Measurements from ENCODE around the gene NLRP10. TPM values are rescaled to one million over a fixed set of nuclear protein-coding genes. Genes with fewer than 3 reads are reported as not detected.
"Not testable (repeated sequence)": the region's sequence is repeated elsewhere in the genome, so short reads cannot be mapped to it uniquely, and the experiment has no call there.

NLRP10 gene
- total and polyA plus RNA-seq, 7 experiments from 2014 or later: not detected

- no peaks in the 10 kb centered on the region for H3K4me1 ChIP-seq (ENCODE audit: control insufficient read depth in 2 of 2, insufficient read depth in 2 of 2, low read length in 2 of 2)
- CTCF ChIA-PET: interaction anchor here (0.7 kb wide), 1 partner anchor 100 kb away, joined by 3 read pairs; no protein-coding TSS in a partner anchor
- no peak overlapping the region for H3K4me3 ChIP-seq (ENCODE audit: low read length)
- H3K27ac ChIP-seq (ENCODE audit: low read depth, low read length): no peak overlapping the region
- H3K9me3 ChIP-seq (ENCODE audit: control insufficient read depth in 2 of 3, low read length in 3 of 3): no peaks in the 10 kb centered on the region
- no peak for ATAC-seq
- DNase-seq: no peak
- Mint-ChIP-seq H3K27ac (no peak overlapping the region), H3K9me3 (no peaks in the 10 kb centered on the region), H3K4me1 (peaks cover 0 to 12% (median under 1%) of the 10 kb centered on the region in 7 donors), H3K4me3 (no peak overlapping the region), H3K36me3 (peaks cover 4 to 50% (median 33%) of the 10 kb centered on the region in 5 donors), H3K27me3 (no peaks in the 10 kb centered on the region)
- intact Hi-C loops (cut with micrococcal nuclease): loop anchor here in 1 of 2 donors (10.0 kb wide), 1 partner anchor 265 kb away; the partner anchor contains the start of gene LMO1
- H3K36me3 ChIP-seq (ENCODE audit: control insufficient read depth in 2 of 3, insufficient read depth in 3 of 3, low read length in 3 of 3): peaks cover 26 to 53% (median 28%) of the 10 kb centered on the region in 3 experiments
- H3K27me3 ChIP-seq (ENCODE audit: control insufficient read depth in 2 of 2, insufficient read depth in 2 of 2, low read length in 2 of 2): no peaks in the 10 kb centered on the region
- POLR2A ChIA-PET: interaction anchor here (0.6 kb wide), 1 partner anchor 1561 kb away, joined by 3 read pairs; no protein-coding TSS in a partner anchor
Observed at GRCh38 chr11:7999795-8000194, 34.5 kb upstream of the NLRP10 start.

- Histone ChIP-seq H3K4me1 (ENCODE audit: control insufficient read depth in 2 of 2, insufficient read depth in 2 of 2, low read length in 2 of 2) (no peaks in the 10 kb centered on the region), H3K27ac (ENCODE audit: low read depth, low read length) (no peak overlapping the region), H3K4me3 (ENCODE audit: low read length) (no peak overlapping the region), H3K9me3 (ENCODE audit: control insufficient read depth in 2 of 3, low read length in 3 of 3) (no peaks in the 10 kb centered on the region), H3K27me3 (ENCODE audit: control insufficient read depth in 2 of 2, insufficient read depth in 2 of 2, low read length in 2 of 2) (no peaks in the 10 kb centered on the region), H3K36me3 (ENCODE audit: control insufficient read depth in 2 of 3, insufficient read depth in 3 of 3, low read length in 3 of 3) (peaks cover 45 to 84% (median 48%) of the 10 kb centered on the region in 3 experiments)
- Mint-ChIP-seq H3K36me3 (peaks cover 4 to 82% (median 50%) of the 10 kb centered on the region in 5 donors), H3K4me3 (no peak overlapping the region), H3K27ac (peak overlapping the region in 2 of 9 donors; percentile 46 to 56), H3K27me3 (no peaks in the 10 kb centered on the region), H3K9me3 (no peaks in the 10 kb centered on the region), H3K4me1 (peaks cover 7 to 37% (median 26%) of the 10 kb centered on the region in 7 donors)
- no peak for ATAC-seq
- no peak for DNase-seq
- ChIA-PET CTCF (no interaction called here), POLR2A (interaction anchor here (1.2 kb wide), 1 partner anchor 8 kb away, joined by 4 read pairs; the partner anchor contains the start of gene EIF3F)
- intact Hi-C loops (cut with micrococcal nuclease): no loop called here
Observed at GRCh38 chr11:7994581-7995278, 29.5 kb upstream of the NLRP10 start.

- not testable (repeated sequence) for H3K27me3 ChIP-seq (ENCODE audit: control insufficient read depth in 2 of 2, insufficient read depth in 2 of 2, low read length in 2 of 2); H3K27me3 Mint-ChIP-seq; DNase-seq; H3K9me3 ChIP-seq (ENCODE audit: control insufficient read depth in 2 of 3, low read length in 3 of 3); H3K9me3 Mint-ChIP-seq
- Mint-ChIP-seq H3K4me1 (peaks cover 29 to 66% (median 49%) of the 10 kb centered on the region in 7 donors), H3K4me3 (peak overlapping the region; percentile 85 to 99 (median 92)), H3K27ac (peak overlapping the region; percentile 77 to 100 (median 96)), H3K36me3 (peaks cover 0 to 21% (median 10%) of the 10 kb centered on the region in 5 donors)
- intact Hi-C loops (cut with micrococcal nuclease): loop anchor here (1.0 to 10.0 kb wide), 15 partner anchors 31 to 1753 kb away; partner anchors contain the start of genes FHIP1B (in 2 of the 2), PPFIBP2 (in 2 of the 2), RPL27A (in 2 of the 2) and TRIM66 (in 2 of the 2)
- H3K27ac ChIP-seq (ENCODE audit: low read depth, low read length): peak overlapping the region; percentile 78
- H3K36me3 ChIP-seq (ENCODE audit: control insufficient read depth in 2 of 3, insufficient read depth in 3 of 3, low read length in 3 of 3): peaks cover 0 to 29% (median 6%) of the 10 kb centered on the region in 3 experiments
- ChIA-PET CTCF (interaction anchor here (0.8 to 2.0 kb wide), 5 partner anchors 19 to 112 kb away, joined by 3 to 25 read pairs (median 3); no protein-coding TSS in a partner anchor), POLR2A (interaction anchor here (1.0 to 2.1 kb wide), 5 partner anchors 7 to 695 kb away, joined by 4 to 9 read pairs (median 6); partner anchors contain the start of genes RPL27A and TRIM66)
- ATAC-seq: peak; percentile 13
- peaks cover 20 to 31% of the 10 kb centered on the region in 2 donors for H3K4me1 ChIP-seq (ENCODE audit: control insufficient read depth in 2 of 2, insufficient read depth in 2 of 2, low read length in 2 of 2)
- H3K4me3 ChIP-seq (ENCODE audit: low read length): peak overlapping the region; percentile 70
Observed at GRCh38 chr11:7987560-7987883, 22.3 kb upstream of the NLRP10 start.

GRCh38 chr11:7986768-7987559 lies 21.7 kb upstream of the NLRP10 start, which contains the start of gene EIF3F:
TSS of gene EIF3F (plus strand) at chr11:7987337. CDS start at chr11:7987353, 16 bp downstream.
- Mint-ChIP-seq H3K4me3 (peak within 1 kb of the TSS; percentile 85 to 99 (median 92)), H3K36me3 (peaks cover 0 to 17% (median 10%) of the 10 kb centered on the region in 5 donors), H3K27ac (peak within 1 kb of the TSS; percentile 88 to 100 (median 97)), H3K4me1 (peaks cover 29 to 64% (median 49%) of the 10 kb centered on the region in 7 donors), H3K27me3 (no peaks in the 10 kb centered on the region), H3K9me3 (no peaks in the 10 kb centered on the region)
- ATAC-seq (peak; percentile 98), DNase-seq (peak; percentile 64 to 98 (median 95))
- Histone ChIP-seq H3K4me1 (ENCODE audit: control insufficient read depth in 2 of 2, insufficient read depth in 2 of 2, low read length in 2 of 2) (peaks cover 20 to 31% of the 10 kb centered on the region in 2 donors), H3K27ac (ENCODE audit: low read depth, low read length) (peak within 1 kb of the TSS; percentile 78), H3K4me3 (ENCODE audit: low read length) (peak within 1 kb of the TSS; percentile 70), H3K9me3 (ENCODE audit: control insufficient read depth in 2 of 3, low read length in 3 of 3) (no peaks in the 10 kb centered on the region), H3K27me3 (ENCODE audit: control insufficient read depth in 2 of 2, insufficient read depth in 2 of 2, low read length in 2 of 2) (no peaks in the 10 kb centered on the region), H3K36me3 (ENCODE audit: control insufficient read depth in 2 of 3, insufficient read depth in 3 of 3, low read length in 3 of 3) (peaks cover 0 to 23% (median 6%) of the 10 kb centered on the region in 3 experiments)
- POLR2A ChIA-PET: interaction anchor here (0.9 to 2.1 kb wide), 8 partner anchors 8 to 701 kb away, joined by 3 to 9 read pairs (median 4); partner anchors contain the start of genes RPL27A and TRIM66
- CTCF ChIA-PET: interaction anchor here (0.5 to 2.0 kb wide), 7 partner anchors 20 to 423 kb away, joined by 3 to 25 read pairs (median 3); no protein-coding TSS in a partner anchor
- intact Hi-C loops (cut with micrococcal nuclease): loop anchor here (1.0 to 10.0 kb wide), 15 partner anchors 31 to 1752 kb away; partner anchors contain the start of genes FHIP1B (in 2 of the 2), PPFIBP2 (in 2 of the 2), RPL27A (in 2 of the 2) and TRIM66 (in 2 of the 2)

- Mint-ChIP-seq H3K36me3 (peaks cover 0 to 3% (median 0%) of the 10 kb centered on the region in 5 donors), H3K27me3 (no peaks in the 10 kb centered on the region), H3K4me3 (peak overlapping the region in 1 of 10 donors; percentile 29), H3K27ac (no peak overlapping the region), H3K9me3 (no peaks in the 10 kb centered on the region), H3K4me1 (peaks cover 16 to 38% (median 27%) of the 10 kb centered on the region in 7 donors)
- ATAC-seq: no peak
- DNase-seq: no peak
- Histone ChIP-seq H3K27me3 (ENCODE audit: control insufficient read depth in 2 of 2, insufficient read depth in 2 of 2, low read length in 2 of 2) (no peaks in the 10 kb centered on the region), H3K36me3 (ENCODE audit: control insufficient read depth in 2 of 3, insufficient read depth in 3 of 3, low read length in 3 of 3) (peaks cover 0 to 10% (median 0%) of the 10 kb centered on the region in 3 experiments), H3K9me3 (ENCODE audit: control insufficient read depth in 2 of 3, low read length in 3 of 3) (no peaks in the 10 kb centered on the region), H3K4me3 (ENCODE audit: low read length) (no peak overlapping the region), H3K4me1 (ENCODE audit: control insufficient read depth in 2 of 2, insufficient read depth in 2 of 2, low read length in 2 of 2) (peaks cover 17 to 25% of the 10 kb centered on the region in 2 donors), H3K27ac (ENCODE audit: low read depth, low read length) (no peak overlapping the region)
- ChIA-PET POLR2A (no interaction called here), CTCF (interaction anchor here (1.0 kb wide), 1 partner anchor 91 kb away, joined by 3 read pairs; no protein-coding TSS in a partner anchor)
- intact Hi-C loops (cut with micrococcal nuclease): loop anchor here (10.0 kb wide), 2 partner anchors 289 to 1749 kb away; partner anchors contain the start of genes CNGA4 (in 1 of the 2) and FHIP1B (in 1 of the 2)
Observed at GRCh38 chr11:7983832-7984590, 18.8 kb upstream of the NLRP10 start.
